Stimulated activated CD8-positive, alpha-beta memory T cell treated with anti-CD3 and anti-CD28 coated beads, Interleukin-15, amount 100 ng/mL, for 24 hours (primary cell): ENCODE data around the gene PPP1R15A.
"Not testable (repeated sequence)": the region's sequence is repeated elsewhere in the genome, so short reads cannot be mapped to it uniquely, and the experiment has no call there.

Experiments used
- DNase-seq: peaks from one replicate; pipeline ENCODE4 v3.0.0-alpha.2; 2020; ENCODE audit warnings: low read depth

Gene PPP1R15A

GRCh38 chr19:48915757-48916156 is 43.5 kb downstream of the PPP1R15A start:
- no peak for DNase-seq

- no peak for DNase-seq
Observed at GRCh38 chr19:48918071-48918470, 45.9 kb downstream of the PPP1R15A start.

GRCh38 chr19:48918801-48919247 is 46.6 kb downstream of the PPP1R15A start:
- no peak for DNase-seq

- not testable (repeated sequence) for DNase-seq
Observed at GRCh38 chr19:48919271-48919670, 47.0 kb downstream of the PPP1R15A start.

DNA sequence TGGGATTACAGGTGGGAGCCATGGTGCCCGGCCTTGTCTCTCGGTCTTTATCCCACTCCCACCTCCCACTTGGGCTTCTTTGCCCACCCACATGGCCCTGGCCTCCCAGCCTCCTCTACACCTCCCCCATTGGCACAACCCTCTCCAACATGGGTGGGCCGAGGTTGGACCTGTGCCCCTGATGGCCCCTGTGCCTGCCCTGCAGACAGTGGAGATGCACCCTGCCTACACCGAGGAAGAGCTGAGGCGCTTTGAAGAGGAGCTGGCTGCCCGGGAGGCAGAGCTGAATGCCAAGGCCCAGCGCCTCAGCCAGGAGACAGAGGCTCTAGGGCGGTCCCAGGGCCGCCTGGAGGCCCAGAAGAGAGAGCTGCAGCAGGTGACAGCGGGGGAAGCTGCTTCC is 48.7 kb downstream of the PPP1R15A start:
- DNase-seq = no peak

DNA sequence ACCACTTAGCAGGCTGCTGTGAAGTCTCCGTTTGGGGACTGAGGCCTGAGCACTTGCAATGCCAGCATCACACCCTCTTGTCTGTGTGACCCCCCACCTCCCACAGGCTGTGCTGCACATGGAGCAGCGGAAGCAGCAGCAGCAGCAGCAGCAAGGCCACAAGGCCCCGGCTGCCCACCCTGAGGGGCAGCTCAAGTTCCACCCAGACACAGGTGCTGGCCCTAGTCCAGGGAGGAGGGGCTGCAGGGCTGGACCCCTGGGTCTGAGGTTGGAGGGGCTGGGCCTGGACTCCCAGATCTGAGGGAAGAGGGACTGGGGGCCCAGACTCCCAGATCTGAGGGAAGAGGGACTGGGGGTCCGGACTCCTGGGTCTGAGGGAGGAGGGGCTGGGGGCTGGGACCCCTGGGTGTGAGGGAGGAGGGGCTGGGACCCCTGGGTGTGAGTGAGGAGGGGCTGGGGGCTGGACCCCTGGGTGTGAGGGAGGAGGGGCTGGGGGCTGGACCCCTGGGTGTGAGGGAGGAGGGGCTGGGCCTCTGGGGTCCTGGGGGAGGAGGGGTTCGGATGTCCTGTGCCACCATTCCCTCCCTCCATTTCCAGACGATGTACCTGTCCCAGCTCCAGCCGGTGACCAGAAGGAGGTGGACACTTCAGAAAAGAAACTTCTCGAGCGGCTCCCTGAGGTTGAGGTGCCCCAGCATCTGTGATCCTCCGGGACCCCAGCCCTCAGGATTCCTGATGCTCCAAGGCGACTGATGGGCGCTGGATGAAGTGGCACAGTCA is 49.7 kb downstream of the PPP1R15A start:
- no peak for DNase-seq

GRCh38 chr19:48922548-48923490 is 50.6 kb downstream of the PPP1R15A start:
- no peak for DNase-seq

DNA sequence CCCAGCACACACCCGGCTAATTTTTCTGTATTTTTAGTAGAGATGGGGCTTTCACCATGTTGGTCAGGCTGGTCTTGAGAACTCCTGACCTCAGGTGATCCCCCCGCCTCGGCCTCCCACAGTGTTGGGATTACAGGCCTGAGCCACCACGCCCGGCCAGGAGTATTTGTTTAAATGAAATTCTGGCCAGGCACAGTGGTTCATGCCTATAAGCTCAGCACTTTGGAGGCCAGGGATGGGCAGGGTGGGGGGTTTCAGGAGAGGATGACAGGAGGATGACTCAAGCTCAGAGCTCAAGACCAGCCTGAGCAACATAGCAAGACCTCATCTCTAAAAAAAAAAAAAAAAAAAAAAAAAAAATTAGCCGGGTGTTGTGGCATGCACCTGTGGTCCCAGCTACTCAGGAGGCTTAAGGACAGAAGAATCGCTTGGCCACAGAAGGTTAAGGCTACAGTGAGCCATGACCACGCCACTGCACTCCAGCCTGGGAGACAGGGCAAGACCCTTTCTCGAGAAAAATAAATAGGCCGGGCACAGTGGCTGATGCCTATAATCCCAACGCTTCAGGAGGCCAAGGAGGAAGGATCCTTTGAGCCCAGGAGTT is 53.1 kb downstream of the PPP1R15A start:
- DNase-seq = no peak
